Bronchial epithelial cell (primary cell): ENCODE results near the gene ANKRD40. TPM values are rescaled to one million over a fixed set of nuclear protein-coding genes. Genes with fewer than 3 reads are reported as not detected.

Source experiments
- DNase-seq: peaks from one replicate; pipeline ENCODE4 v3.0.0-alpha.2; 2010; ENCODE audit warnings: low read depth
- FAIRE-seq: peaks from 2 replicates; lab custom pipeline; 2011; peaks lifted over from hg19 to GRCh38; lab: Jason Lieb, UNC
- H3K27me3 ChIP-seq: 2 replicates; pipeline ENCODE4 v1.5.1; 2011; ENCODE audit warnings: low read length; ENCODE audit not compliant: control insufficient read depth, insufficient read depth
- H3K36me3 ChIP-seq: 2 replicates; pipeline ENCODE4 v1.5.1; 2011; ENCODE audit warnings: low read length; ENCODE audit not compliant: control insufficient read depth, insufficient read depth
- H3K4me3 ChIP-seq: 2 replicates; pipeline ENCODE4 v1.5.1; 2011; ENCODE audit warnings: mild to moderate bottlenecking, low read depth, low read length, control low read depth
- total RNA-seq: library from RNA; depleted of rRNA; stranded (reverse); fragments of >200 nt; gene quantifications from 2 replicates; pipeline ENCODE4 v1.2.1, GENCODE V29; 2014
- TF ChIP-seq, protein P1 (sequence below): IDR thresholded peaks from 2 replicates; pipeline ENCODE4 v1.5.1; 2011; ENCODE audit warnings: mild to moderate bottlenecking, moderate library complexity, low read length, control low read depth, inconsistent platforms; ENCODE audit not compliant: insufficient read depth, severe bottlenecking

ANKRD40 gene
- total RNA-seq, 1 donor from 2014 or later = 25.8 TPM

DNA sequence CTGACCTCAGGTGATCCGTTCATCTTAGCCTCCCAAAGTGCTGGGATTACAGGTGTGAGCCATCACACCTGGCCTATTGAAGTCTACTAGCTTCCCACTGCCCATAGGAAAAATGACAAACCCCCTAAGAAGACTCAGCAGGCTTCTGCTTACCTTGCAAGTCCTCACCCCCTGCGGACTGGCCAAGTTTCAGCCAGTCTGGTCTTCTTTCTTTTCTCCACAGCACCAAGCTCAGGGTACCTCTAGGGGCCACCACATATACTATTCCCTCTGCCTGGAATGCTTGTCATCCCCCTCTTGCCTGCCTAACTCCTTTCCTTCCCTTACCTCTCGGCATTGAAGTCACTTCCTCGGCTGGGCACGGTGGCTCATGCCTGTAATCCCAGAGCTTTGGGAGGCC is 41.9 kb downstream of the ANKRD40 start:
- TF ChIP-seq, protein P1, sequence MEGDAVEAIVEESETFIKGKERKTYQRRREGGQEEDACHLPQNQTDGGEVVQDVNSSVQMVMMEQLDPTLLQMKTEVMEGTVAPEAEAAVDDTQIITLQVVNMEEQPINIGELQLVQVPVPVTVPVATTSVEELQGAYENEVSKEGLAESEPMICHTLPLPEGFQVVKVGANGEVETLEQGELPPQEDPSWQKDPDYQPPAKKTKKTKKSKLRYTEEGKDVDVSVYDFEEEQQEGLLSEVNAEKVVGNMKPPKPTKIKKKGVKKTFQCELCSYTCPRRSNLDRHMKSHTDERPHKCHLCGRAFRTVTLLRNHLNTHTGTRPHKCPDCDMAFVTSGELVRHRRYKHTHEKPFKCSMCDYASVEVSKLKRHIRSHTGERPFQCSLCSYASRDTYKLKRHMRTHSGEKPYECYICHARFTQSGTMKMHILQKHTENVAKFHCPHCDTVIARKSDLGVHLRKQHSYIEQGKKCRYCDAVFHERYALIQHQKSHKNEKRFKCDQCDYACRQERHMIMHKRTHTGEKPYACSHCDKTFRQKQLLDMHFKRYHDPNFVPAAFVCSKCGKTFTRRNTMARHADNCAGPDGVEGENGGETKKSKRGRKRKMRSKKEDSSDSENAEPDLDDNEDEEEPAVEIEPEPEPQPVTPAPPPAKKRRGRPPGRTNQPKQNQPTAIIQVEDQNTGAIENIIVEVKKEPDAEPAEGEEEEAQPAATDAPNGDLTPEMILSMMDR = no peak
- H3K36me3 ChIP-seq = no peaks in the 10 kb centered on the region
- H3K4me3 ChIP-seq = no peak overlapping the region
- FAIRE-seq = no peak
- no peak for DNase-seq
- no peaks in the 10 kb centered on the region for H3K27me3 ChIP-seq

DNA sequence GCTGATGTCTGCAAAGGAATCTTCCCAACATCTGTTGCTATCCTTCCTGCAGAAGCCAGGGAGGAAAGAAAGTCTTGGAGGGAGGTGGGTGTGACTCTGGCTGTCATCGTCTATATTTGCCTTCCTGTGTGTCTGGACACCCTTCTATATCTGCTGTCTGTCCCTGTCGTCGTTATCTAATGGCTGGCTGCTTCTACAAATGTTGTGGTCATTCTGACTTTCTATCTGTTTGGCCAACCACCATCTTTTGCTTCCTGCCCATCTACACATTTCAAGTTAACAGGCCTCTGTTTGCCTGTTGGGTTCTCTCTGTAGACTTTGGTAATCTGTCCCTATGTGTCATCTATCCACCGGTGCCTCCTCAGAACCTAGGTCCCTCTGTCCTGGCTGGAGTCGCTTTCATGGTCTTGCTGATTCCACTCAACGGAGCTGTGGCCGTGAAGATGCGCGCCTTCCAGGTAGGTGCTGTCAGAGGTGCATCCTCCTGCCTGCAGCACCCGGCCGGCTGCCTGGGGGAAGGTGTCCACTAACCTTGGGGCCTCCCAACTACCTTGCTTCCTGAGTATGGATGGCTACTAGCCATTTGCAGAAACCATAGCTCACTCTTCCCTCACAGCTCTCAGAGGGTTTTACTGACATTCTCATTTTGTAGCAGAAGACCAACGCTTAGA is 42.8 kb downstream of the ANKRD40 start:
- no peak for FAIRE-seq
- Histone ChIP-seq H3K27me3 (no peaks in the 10 kb centered on the region), H3K4me3 (no peak overlapping the region), H3K36me3 (no peaks in the 10 kb centered on the region)
- DNase-seq = no peak
- TF ChIP-seq, protein P1 = no peak

DNA sequence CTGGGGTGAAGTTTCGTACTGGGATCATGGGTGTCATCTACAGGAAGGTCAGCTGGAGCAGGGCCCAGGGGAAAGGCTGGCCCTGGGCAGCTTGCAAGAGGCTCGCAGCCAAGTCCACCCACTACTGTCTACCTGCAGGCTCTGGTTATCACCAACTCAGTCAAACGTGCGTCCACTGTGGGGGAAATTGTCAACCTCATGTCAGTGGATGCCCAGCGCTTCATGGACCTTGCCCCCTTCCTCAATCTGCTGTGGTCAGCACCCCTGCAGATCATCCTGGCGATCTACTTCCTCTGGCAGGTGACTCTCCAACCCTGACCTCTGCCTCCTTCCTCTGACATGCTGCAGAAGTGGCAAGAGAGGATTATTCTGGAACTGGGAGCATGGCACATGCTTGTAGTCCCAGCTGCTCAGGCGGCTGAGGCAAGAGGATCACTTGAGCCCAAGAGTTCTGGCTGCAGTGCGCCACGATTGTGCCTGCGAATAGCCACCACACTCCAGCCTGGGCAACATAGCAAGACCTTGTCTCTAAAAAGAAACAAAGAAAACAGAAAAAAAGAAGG is 43.8 kb downstream of the ANKRD40 start:
- TF ChIP-seq, protein P1 = no peak
- Histone ChIP-seq H3K36me3 (no peaks in the 10 kb centered on the region), H3K27me3 (no peaks in the 10 kb centered on the region), H3K4me3 (no peak overlapping the region)
- DNase-seq = no peak
- FAIRE-seq = no peak

DNA sequence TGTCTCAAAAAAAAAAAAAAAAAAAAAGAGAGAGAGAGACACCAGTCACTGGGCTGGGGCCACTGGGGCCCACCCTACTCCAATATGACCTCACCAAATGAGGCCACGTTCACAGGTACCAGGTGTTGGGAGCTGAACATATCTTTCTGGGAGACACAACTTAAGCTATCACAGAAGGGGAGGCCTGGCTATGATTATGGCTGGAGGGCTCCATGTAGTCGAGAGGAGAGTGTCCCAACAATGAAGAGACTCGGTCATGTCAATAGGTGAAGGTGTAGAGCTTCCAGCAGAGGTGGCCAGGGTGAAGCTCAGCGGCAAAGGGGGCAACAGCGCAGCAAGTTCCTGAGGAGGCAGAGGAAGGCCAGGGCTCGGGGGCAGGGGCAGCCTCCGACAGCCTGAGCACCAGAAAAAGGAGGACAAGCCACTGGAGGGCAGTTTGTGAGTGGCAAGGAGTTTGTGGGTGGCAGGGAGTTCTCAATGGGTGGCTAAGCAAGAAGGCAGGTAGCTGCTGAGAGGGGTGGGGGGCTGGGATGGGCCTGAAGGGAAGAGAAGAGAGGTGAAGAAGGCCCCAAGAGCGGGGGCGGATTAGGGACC is 45.0 kb downstream of the ANKRD40 start:
- TF ChIP-seq, protein P1 = no peak
- H3K36me3 ChIP-seq = no peaks in the 10 kb centered on the region
- DNase-seq (no peak), FAIRE-seq (no peak)
- no peaks in the 10 kb centered on the region for H3K27me3 ChIP-seq
- H3K4me3 ChIP-seq = no peak overlapping the region

DNA sequence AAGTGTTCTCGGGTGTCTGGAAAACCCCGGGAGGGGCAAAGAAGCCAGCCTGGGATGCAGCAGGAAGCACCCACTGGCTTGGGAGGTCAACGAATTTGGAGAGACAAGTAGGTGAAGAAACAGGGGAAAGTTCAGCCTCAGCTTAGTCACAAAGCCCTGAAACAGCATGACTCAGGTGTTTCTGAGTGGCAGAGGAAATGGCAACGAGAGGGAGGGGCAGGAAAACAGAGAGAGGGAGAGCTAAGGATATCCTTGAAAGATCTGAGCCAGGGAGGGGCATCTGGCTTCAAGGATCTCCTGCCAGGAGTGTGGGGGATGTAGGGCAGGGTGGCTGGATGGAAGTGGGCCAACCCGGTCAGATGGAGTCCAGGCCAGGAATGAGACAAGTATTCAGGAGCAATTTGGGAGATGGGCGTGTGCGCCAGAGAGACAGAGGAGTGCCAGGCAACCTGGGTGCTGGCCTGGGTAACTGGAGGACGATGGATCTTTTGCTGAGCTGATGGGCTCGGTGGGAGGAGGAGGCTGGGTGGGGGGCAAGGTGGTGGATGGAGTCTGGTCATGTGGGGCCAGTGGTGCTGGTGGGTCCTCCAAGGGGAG is 45.8 kb downstream of the ANKRD40 start:
- Histone ChIP-seq H3K4me3 (no peak overlapping the region), H3K36me3 (peaks cover 2% of the 10 kb centered on the region), H3K27me3 (no peaks in the 10 kb centered on the region)
- DNase-seq (peak; percentile 96), FAIRE-seq (peak; percentile 47)
- TF ChIP-seq, protein P1 = no peak
